CD14-positive monocyte (primary cell): ENCODE measurements around the gene ELK1. TPM values are rescaled to one million over a fixed set of nuclear protein-coding genes. Genes with fewer than 3 reads are reported as not detected.

Source experiments
- DNase-seq, 3 donors: peaks; one replicate each; pipeline ENCODE4 v3.0.0-alpha.2; 2011 to 2022
- H2AFZ ChIP-seq: 2 replicates; pipeline ENCODE4 v1.6.0; 2012; ENCODE audit warnings: mild to moderate bottlenecking, low read depth, low read length, inconsistent platforms; ENCODE audit not compliant: insufficient read depth, poor library complexity, severe bottlenecking
- H3K27ac ChIP-seq, 2 donors: 1 replicate in 1 of 2; 2 replicates in 1 of 2; pipeline ENCODE4 v1.5.1; 2012 to 2013; ENCODE audit warnings: low read length in 2 of 2, control low read depth in 1 of 2, inconsistent platforms in 1 of 2, low read depth in 1 of 2, mild to moderate bottlenecking in 1 of 2
- H3K27me3 ChIP-seq, 2 donors: one replicate each; pipeline versions ENCODE4 v1.6.0 to v1.6.1; 2011 to 2013; ENCODE audit warnings: low read length in 2 of 2; ENCODE audit not compliant: control insufficient read depth in 2 of 2, insufficient read depth in 2 of 2
- H3K36me3 ChIP-seq, 2 donors: replicated peaks in 1 of 2; 1 replicate in 1 of 2; 2 replicates in 1 of 2; pipeline versions ENCODE4 v1.5.1 to v1.6.1; 2012 to 2013; ENCODE audit warnings: low read length in 2 of 2, control low read depth in 1 of 2, inconsistent platforms in 1 of 2, mild to moderate bottlenecking in 1 of 2; ENCODE audit not compliant: insufficient read depth in 2 of 2, control insufficient read depth in 1 of 2
- H3K4me1 ChIP-seq, 2 donors: 1 replicate in 1 of 2; 2 replicates in 1 of 2; pipeline versions ENCODE4 v1.5.1 to v1.6.1; 2012 to 2013; ENCODE audit warnings: low read length in 2 of 2, control low read depth in 1 of 2, inconsistent platforms in 1 of 2, mild to moderate bottlenecking in 1 of 2, moderate library complexity in 1 of 2; ENCODE audit not compliant: insufficient read depth in 2 of 2, control insufficient read depth in 1 of 2
- H3K4me2 ChIP-seq: replicated peaks from 2 replicates; pipeline ENCODE3; 2012; ENCODE audit warnings: low read length, moderate library complexity, mild to moderate bottlenecking; ENCODE audit not compliant: poor library complexity, severe bottlenecking; ENCODE audit errors: extremely low read depth
- H3K4me3 ChIP-seq, 3 experiments: fragments of 200-600 bp in 1 of 3; sonication (generic) in 1 of 3; replicated peaks in 1 of 3; 1 replicate in 2 of 3; 2 replicates in 1 of 3; pipeline ENCODE4 v1.5.1; 2011 to 2013; ENCODE audit warnings: low read length in 3 of 3, mild to moderate bottlenecking in 3 of 3, control low read depth in 2 of 3, low read depth in 2 of 3, inconsistent platforms in 1 of 3, moderate library complexity in 1 of 3
- H3K79me2 ChIP-seq: 2 replicates; pipeline ENCODE4 v1.6.0; 2012; ENCODE audit warnings: mild to moderate bottlenecking, control low read depth, inconsistent platforms, low read length, moderate library complexity; ENCODE audit not compliant: insufficient read depth
- H3K9ac ChIP-seq: 2 replicates; pipeline ENCODE4 v1.6.0; 2017; ENCODE audit warnings: low read length, mild to moderate bottlenecking; ENCODE audit not compliant: insufficient read depth, poor library complexity, severe bottlenecking
- H3K9me3 ChIP-seq, 2 donors: replicated peaks in 1 of 2; 1 replicate in 1 of 2; 2 replicates in 1 of 2; pipeline versions ENCODE4 v1.5.1 to v1.6.1; 2012 to 2013; ENCODE audit warnings: low read length in 2 of 2, control low read depth in 1 of 2; ENCODE audit not compliant: control insufficient read depth in 1 of 2, insufficient read depth in 1 of 2
- H4K20me1 ChIP-seq: 2 replicates; pipeline ENCODE4 v1.6.0; 2012; ENCODE audit warnings: mild to moderate bottlenecking, low read length, control low read depth, moderate library complexity; ENCODE audit not compliant: insufficient read depth
- H3K27ac Mint-ChIP-seq, 7 donors: one replicate each; pipeline ENCODE4 v1.8.0; 2020; ENCODE audit warnings: mild to moderate bottlenecking in 7 of 7, mixed read lengths in 7 of 7, moderate library complexity in 6 of 7, inconsistent platforms in 2 of 7
- H3K27me3 Mint-ChIP-seq, 3 donors: one replicate each; pipeline ENCODE4 v1.8.0; 2021 to 2022; ENCODE audit warnings: low read depth in 3 of 3, mild to moderate bottlenecking in 3 of 3, mixed read lengths in 3 of 3, moderate library complexity in 3 of 3, inconsistent platforms in 1 of 3
- H3K36me3 Mint-ChIP-seq, 2 donors: one replicate each; pipeline ENCODE4 v1.8.0; 2020; ENCODE audit warnings: mixed read lengths in 2 of 2, inconsistent platforms in 1 of 2, mild to moderate bottlenecking in 1 of 2
- H3K4me1 Mint-ChIP-seq: one replicate; pipeline ENCODE4 v1.8.0; 2020; ENCODE audit warnings: mild to moderate bottlenecking, mixed read lengths
- H3K4me3 Mint-ChIP-seq, 2 donors: one replicate each; pipeline ENCODE4 v1.8.0; 2020; ENCODE audit warnings: mild to moderate bottlenecking in 2 of 2, mixed read lengths in 2 of 2, moderate library complexity in 1 of 2
- H3K9me3 Mint-ChIP-seq, 7 donors: one replicate each; pipeline ENCODE4 v1.8.0; 2020 to 2022; ENCODE audit warnings: mixed read lengths in 7 of 7, mild to moderate bottlenecking in 6 of 7, moderate library complexity in 6 of 7, inconsistent platforms in 2 of 7
- CTCF ChIP-seq: fragments of 200-600 bp; IDR thresholded peaks from one replicate; pipeline ENCODE4 v1.8.0; 2022; ENCODE audit warnings: antibody characterized with exemption, mild to moderate bottlenecking
- WGBS: methylation state at CpG from one replicate; pipeline ENCODE4 v1.1.5; 2013; ENCODE audit warnings: missing lambda C conversion rate; ENCODE audit not compliant: insufficient coverage; 5-methylcytosine and 5-hydroxymethylcytosine counted together
- intact Hi-C, 2 donors: fragments of 100-400 bp; cut with micrococcal nuclease; formaldehyde crosslinking; loops; one replicate each; pipeline versions ENCODE4 v1.15.0 to v1.15.1; 2023
- polyA plus RNA-seq, 3 donors: library from polyadenylated mRNA; depleted of rRNA in 1 of 3; unstranded in 2 of 3; stranded (reverse) in 1 of 3; fragments of 300-500 nt in 2 of 3; fragments of >200 nt in 1 of 3; fragmentation: Illumina TruSeq in 2 of 3; gene quantifications; 1 replicate in 2 of 3; 2 replicates in 1 of 3; pipeline ENCODE4 v1.2.3, GENCODE V29; 2012 to 2021

Gene ELK1
- polyA plus RNA-seq, 3 donors = 9.5 to 11.9 (median 10.7) TPM

- H2AFZ ChIP-seq = no peak overlapping the region
- H3K9ac ChIP-seq = no peak overlapping the region
- intact Hi-C loops = loop anchor here in 1 of 2 donors (5.0 kb wide), 1 partner anchor 77 kb away; the partner anchor contains the start of gene ARAF
Observed at GRCh38 chrX:47638816-47639215, 11.5 kb downstream of the ELK1 start.

GRCh38 chrX:47637546-47638195 is 12.7 kb downstream of the ELK1 start:
- Histone ChIP-seq H4K20me1 (no peaks in the 10 kb centered on the region), H2AFZ (peak overlapping the region; percentile 52), H3K4me3 (peak overlapping the region; percentile 18 to 73 (median 61)), H3K79me2 (peaks cover 11% of the 10 kb centered on the region), H3K9ac (peak overlapping the region; percentile 52), H3K27ac (peak overlapping the region; percentile 53 to 75), H3K27me3 (no peaks in the 10 kb centered on the region), H3K4me1 (peaks cover 53 to 54% of the 10 kb centered on the region in 2 donors), H3K4me2 (peak overlapping the region; percentile 63), H3K36me3 (peaks cover 30 to 39% of the 10 kb centered on the region in 2 donors), H3K9me3 (no peaks in the 10 kb centered on the region)
- Mint-ChIP-seq H3K4me3 (peak overlapping the region; percentile 74 to 83), H3K27ac (peak overlapping the region; percentile 84 to 93 (median 88)), H3K36me3 (peaks cover 37 to 38% of the 10 kb centered on the region in 2 donors), H3K4me1 (peaks cover 23% of the 10 kb centered on the region), H3K27me3 (peaks cover 0 to 3% (median 2%) of the 10 kb centered on the region in 3 donors), H3K9me3 (peaks cover 6 to 29% (median 11%) of the 10 kb centered on the region in 7 donors)
- 13% methylated on average over 13 of the region's 31 CpGs for WGBS
- TF ChIP-seq CTCF = peak; percentile 49
- intact Hi-C loops = loop anchor here in 1 of 2 donors (5.0 kb wide), 1 partner anchor 75 kb away; the partner anchor contains the start of gene ARAF
- peak; percentile 74 to 80 (median 75) for DNase-seq

More at GRCh38 chrX:47638816-47639215, 11.5 kb downstream of the ELK1 start:
- Histone ChIP-seq H3K4me3 (no peak overlapping the region), H3K9me3 (no peaks in the 10 kb centered on the region), H4K20me1 (no peaks in the 10 kb centered on the region), H3K27ac (no peak overlapping the region), H3K79me2 (peaks cover 11% of the 10 kb centered on the region), H3K27me3 (no peaks in the 10 kb centered on the region), H3K4me1 (peaks cover 43 to 46% of the 10 kb centered on the region in 2 donors), H3K4me2 (no peak overlapping the region), H3K36me3 (peaks cover 30 to 39% of the 10 kb centered on the region in 2 donors)
- DNase-seq = no peak
- no peak for TF ChIP-seq CTCF
- Mint-ChIP-seq H3K4me3 (no peak overlapping the region), H3K36me3 (peaks cover 37 to 38% of the 10 kb centered on the region in 2 donors), H3K9me3 (peaks cover 6 to 29% (median 11%) of the 10 kb centered on the region in 7 donors), H3K27ac (no peak overlapping the region), H3K27me3 (peaks cover 0 to 3% (median 2%) of the 10 kb centered on the region in 3 donors), H3K4me1 (peaks cover 26% of the 10 kb centered on the region)
- 88% methylated on average over 8 of the region's 14 CpGs for WGBS
